Stimulated activated CD4-positive, alpha-beta T cell treated with anti-CD3 and anti-CD28 coated beads, Interleukin-2, amount 100 ng/mL, for 4 hours (primary cell): ENCODE data around the gene PRUNE2.
"Not testable (repeated sequence)": the region's sequence is repeated elsewhere in the genome, so short reads cannot be mapped to it uniquely, and the experiment has no call there.

Experiments
- DNase-seq: peaks from one replicate; pipeline ENCODE4 v3.0.0-alpha.2; 2020; ENCODE audit warnings: low read depth

The PRUNE2 gene

DNA sequence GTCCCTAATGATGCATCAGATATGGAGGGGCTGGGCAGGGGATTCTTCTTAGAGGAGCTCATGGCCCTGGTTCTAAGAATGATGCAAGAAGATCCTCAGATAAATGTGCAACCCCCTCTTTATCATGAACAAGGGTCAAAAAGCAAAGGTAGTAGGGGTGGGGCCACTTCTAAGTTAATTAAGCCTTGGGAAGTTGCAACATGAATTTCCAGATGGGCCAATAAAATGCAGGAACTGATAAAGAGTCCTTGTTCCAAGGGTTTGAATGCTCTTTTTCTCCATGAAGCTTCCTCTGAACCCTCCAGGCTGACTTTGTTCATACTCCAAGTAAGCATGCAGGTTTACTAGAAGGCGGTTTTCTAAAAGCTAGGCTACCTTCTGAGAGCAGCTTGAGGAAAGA lies 116.1 kb downstream of the PRUNE2 start:
- DNase-seq = no peak

DNA sequence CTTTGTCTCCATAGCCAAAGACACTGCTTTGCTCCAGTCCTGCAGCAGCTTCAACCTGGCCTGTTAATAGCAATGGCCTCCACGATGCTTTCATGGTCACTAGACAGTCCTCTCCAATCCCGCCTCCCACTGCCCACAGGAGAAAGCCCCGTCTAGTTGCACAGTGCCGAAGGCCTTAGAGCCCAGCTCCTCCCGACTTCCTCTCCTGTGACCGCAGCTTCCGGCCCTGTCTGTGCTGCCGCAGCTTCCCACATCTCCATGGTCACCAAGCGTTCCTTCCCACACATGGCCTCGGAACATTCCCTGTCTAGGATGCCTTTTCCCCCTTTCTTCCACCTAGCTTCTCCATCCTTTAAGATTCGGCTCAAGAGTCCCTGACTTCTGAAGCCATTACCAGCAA lies 118.2 kb downstream of the PRUNE2 start:
- no peak for DNase-seq

DNA sequence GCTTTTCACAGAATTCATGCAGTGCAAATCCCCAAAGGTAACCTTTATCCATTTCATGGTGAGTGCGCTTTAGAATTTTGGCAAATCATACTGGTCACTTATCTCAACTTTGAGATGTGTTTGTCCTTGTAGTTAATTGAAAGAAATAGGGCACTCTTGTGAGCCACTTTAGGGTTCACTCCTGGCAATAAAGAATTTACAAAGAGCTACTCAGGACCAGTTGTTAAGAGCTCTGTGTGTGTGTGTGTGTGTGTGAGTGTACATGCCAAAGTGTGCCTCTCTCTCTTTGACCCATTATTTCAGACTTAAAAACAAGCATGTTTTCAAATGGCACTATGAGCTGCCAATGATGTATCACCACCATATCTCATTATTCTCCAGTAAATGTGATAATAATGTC lies 120.4 kb downstream of the PRUNE2 start:
- DNase-seq = no peak

DNA sequence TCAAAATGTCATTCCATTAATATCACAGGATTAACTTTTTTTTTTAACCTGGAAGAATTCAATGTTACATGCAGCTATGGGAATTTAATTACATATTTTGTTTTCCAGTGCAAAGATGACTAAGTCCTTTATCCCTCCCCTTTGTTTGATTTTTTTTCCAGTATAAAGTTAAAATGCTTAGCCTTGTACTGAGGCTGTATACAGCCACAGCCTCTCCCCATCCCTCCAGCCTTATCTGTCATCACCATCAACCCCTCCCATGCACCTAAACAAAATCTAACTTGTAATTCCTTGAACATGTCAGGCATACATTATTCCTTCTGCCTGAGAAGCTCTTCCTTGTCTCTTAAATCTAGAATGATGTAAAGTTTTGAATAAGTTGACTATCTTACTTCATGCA lies 121.0 kb downstream of the PRUNE2 start:
- no peak for DNase-seq

DNA sequence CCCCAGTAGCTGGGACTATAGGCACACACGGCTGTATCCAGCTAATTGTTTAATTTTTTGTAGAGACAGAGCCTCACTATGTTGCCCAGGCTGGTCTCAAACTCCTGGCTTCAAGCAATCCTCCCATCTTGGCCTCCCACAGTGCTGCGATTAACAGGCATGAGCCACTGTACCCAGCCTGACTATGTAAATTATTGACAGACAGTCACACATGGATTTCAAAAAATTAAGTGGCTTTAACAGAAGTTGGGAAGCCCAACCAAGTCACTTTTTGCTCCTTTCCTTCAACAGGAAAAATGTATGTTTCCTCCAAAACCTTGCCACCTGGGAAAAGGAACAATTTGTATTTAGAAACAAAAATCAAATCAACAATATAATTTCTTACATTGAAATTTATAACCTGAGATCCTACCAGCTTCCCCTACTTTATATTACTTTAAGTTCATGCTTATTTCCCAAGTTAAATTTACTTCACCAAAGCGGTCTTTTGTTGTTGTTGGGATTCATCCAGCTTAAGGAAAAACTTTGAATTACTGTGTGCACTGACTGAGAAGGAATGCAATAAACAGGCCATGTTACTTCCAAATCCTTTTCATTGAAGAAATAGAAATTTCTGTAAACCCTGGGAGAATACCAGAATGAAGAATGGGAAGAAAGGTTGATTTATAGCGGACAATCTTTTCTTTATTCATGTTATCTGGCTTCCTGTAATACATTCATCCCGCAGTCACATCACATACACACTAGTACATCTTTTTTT lies 133.0 kb downstream of the PRUNE2 start:
- no peak for DNase-seq

DNA sequence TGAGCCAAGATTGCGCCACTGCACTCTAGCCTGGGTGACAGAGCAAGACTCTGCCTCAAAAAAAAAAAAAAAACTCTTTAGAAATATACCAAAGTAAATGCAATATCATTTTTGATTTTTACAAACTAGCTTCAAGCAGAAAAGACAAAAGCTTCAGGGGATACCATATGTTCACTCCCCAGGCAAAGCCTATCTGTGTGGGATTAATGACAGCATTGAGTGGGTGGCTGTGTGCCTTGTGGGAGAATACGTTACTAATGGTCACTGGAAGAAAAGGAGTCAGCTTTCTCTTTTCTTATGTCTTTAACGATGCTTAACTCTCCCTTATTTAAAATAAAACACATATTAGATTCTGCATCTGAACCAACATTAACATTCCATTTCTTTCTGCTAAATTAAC lies 139.8 kb downstream of the PRUNE2 start:
- DNase-seq = no peak

DNA sequence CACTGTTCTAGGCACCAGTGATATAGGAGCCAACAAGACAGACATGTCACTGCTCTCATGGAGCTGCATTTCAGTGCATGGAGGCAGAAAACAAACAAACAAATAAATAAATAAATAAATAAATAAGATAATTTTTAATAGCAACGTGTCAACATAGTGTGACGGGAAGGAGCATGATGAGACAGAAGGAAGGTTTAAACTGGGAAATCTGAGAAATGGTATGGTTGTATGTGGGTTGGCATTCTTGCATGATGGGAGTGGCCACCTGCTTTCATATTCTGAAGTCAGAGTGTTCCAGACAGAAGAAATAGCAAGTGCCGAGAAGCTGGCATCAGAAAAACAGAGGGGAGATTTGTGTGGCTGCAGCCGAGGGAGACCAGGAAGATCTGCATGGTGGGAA lies 141.8 kb downstream of the PRUNE2 start, which contains the start of gene PCA3:
Gene PCA3, plus strand, starts transcription at position 301 of the 400 bp plus-strand sequence.
- DNase-seq = no peak

DNA sequence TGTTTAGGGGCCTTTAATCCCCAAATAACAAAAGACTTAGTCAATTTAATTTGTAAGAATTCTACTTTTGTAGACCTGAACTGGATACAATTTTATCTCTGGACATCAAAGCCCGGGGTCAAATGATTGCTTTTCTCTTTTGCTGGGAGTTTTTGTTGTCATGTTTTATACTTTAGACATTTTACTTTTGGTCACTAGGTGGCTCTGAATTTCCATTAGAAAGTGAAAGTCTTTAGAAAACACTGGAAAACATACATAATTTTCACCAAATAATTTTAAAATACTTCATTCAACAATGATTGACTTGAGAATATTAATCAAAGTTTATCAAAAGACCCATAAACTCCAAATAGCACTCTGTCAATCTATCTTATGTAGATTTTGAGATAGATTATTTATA lies 144.5 kb downstream of the PRUNE2 start:
- no peak for DNase-seq

DNA sequence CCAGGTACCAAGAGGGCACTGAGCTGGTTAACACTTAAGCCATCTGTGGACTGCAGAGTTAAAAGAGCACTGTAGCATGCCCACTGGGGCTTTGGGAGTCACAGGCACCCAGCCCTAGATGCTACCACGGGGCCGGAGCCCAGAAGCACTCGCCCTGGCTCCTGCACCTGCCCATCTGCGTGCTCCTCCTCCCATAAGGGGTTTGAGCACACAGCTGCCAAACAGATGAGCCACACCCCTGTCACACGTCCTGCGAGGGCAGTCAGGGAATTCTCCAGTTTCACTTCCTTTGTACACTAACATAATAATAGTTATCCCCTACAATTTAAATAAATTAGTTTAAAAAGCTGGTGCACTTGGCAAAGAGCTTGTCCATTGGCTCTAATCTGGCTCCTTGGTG lies 146.2 kb downstream of the PRUNE2 start:
- DNase-seq = no peak

DNA sequence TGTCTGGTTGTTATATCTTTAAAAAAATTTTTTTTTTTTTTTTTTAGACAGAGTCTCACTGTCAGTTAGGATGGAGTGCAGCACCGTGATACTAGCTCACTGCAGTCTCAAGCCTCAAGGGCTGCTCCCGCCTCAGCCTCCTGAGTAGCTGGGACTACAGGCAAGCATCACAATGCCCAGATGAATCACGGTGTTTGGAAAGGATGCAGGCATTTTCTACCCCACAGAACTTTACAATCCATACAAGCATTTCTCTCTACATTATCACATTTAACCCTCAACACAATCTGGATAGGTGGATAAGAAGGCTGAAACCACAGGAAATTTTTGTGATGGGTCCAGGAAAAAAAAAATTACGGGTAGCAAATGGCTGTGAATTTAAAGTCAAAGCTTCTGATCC lies 147.4 kb downstream of the PRUNE2 start:
- DNase-seq = no peak

DNA sequence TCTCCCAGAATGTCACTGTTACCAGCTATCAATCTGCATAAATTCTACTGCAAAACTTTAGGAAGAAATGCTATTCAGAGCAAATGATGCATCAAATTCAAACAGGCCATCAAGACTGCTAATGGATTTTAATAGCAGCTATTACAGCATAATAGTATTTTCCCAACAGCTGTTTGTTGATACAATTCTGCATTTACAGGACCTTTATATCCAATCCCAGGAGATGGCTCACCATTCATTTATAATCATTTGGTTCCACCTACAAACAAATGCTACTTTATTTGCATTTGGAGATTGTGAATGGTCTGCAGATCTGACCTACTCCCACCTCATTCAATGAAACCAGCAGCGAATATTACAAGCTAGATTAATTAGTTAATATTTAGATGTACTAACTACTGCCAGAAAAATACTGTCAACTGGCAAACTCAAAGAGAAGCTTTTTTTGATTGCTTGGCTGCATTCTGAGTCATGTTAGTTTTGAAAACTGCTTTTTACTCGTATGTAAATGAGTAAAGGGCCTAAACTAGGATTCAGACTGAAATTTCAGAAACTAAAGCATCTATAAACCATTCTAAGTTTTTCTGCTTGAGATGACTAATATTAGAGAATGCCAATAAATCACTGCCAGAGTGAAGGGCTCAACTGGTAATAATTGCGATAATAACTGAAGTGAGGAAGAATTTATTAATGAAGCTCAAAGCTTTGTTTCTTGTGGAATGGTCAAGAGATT lies 148.8 kb downstream of the PRUNE2 start:
- no peak for DNase-seq

DNA sequence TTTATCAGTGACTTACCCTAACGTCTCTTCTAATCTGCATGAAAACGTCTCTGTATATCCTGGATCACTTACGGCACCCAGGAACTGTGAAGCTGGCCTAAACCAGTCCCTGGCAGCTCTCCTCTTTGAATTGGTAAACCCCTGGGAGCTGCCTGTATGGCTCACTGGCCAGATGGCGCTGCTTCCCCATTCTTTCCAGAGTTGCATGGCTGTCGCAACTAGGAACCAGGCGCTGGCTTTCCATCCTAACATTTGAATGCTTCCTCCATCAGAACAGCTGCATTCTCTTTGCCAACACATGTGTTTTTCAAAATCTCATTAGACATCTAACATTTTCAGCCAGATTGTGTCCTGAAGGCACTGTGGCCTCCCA lies 149.7 kb downstream of the PRUNE2 start:
- no peak for DNase-seq

DNA sequence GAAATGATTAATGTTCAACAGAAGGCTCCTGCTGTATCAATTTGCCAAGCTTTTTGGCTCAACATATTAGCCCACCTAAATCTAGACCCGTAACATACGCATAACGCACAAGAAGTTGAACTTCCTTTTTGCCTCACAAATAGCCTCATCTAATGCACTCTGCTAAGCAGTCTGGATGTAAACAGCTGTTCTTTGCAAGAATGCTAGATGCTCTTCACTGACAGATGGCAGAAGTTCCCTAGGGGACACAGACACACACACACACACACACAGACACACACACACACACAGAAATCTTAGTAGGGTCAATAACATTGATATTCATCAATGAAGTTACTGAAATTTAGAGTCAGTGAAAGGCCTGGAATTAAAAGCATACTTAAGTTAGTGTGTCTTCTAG lies 154.9 kb downstream of the PRUNE2 start:
- no peak for DNase-seq

DNA sequence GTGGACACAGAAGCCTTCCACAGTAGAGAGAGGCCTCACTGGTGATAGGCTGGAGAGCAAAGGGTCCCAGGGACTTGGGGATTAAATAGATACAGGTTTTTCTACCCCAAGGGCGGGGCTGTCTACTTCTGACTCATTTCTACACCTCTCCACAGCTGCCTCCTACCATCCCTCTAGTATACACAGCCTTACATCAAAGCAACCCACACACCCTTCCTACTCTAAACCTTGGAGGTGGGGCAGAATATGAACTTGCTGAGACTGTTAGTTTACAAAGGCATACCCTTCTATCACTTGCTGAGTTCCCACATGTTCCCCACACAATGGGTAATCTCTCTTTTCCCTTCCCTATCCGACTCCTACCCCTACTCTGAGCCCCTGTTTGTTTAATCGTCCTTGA lies 161.6 kb downstream of the PRUNE2 start:
- DNase-seq = no peak

DNA sequence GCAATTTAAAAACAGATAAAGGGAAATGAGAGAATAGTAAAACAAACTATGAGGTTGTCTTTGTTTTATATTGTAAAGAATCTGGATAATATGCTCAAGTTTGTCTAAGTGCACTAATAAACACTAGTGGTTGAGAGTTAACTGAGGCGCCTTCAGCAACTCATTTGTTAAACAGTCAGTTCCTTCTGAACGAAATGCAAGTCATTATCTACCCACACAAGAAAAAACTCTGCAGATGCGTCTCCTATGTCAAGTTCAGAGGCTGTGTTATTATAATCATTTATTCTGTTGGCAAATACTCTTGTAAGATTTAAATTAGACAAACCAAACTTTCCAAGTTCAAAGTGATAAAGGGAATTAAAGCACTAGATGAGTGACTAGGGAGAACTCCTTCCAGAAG lies 162.0 kb downstream of the PRUNE2 start:
- no peak for DNase-seq

DNA sequence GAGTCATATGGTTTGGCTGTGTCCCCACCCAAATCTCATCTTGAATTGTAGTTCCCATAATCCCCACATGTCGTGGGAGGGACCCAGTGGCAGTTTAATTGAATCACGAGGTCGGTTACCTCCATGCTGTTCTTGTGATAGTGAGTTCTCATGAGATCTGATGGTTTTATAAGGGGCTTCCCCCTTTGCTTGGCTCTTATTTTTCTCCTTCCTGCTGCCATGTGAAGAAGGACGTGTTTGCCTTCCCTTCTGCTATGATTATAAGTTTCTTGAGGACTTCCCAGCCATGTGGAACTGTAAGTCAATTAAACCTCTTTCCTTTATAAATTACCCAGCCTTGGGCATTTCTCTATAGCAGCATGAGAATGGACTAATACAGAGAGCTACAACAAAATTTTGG lies 163.0 kb downstream of the PRUNE2 start:
- not testable (repeated sequence) for DNase-seq

DNA sequence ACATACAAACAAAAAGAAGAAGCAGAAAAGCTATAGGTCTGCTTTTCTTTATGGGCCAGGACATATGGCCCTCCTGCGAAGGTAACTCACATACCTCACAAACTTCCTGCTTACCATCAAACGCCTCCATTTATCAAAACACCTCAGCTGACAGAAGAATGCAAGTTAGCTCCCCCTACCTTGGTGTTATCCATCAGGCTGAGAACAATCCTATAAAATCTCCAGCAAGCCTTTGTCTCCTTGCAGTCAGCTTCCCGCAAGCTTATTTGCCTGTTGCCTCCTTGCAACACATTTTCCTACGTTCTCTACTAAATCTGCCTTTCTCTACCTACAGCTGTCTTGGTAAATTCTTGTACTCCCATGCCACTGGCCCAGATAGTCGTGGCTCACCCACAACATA lies 164.4 kb downstream of the PRUNE2 start:
- no peak for DNase-seq

DNA sequence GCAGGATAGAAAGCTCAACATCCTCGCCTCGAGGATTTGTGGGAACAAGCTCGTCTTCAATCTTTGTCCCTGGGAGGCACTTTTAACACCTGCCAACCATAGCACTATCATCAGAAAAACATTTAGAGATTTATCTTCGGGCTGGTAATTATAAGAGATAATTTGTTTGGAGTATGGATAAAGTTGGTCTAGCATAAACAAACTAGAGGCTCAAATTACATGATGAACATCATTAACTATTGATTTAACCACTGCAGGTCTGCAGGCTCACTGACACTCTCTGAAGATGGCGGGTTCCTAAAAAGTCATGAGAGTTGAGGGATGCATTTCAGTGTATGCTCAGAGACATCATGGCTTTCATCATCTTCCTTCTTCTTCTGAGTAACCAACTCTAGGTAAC lies 167.5 kb downstream of the PRUNE2 start:
- DNase-seq = no peak

DNA sequence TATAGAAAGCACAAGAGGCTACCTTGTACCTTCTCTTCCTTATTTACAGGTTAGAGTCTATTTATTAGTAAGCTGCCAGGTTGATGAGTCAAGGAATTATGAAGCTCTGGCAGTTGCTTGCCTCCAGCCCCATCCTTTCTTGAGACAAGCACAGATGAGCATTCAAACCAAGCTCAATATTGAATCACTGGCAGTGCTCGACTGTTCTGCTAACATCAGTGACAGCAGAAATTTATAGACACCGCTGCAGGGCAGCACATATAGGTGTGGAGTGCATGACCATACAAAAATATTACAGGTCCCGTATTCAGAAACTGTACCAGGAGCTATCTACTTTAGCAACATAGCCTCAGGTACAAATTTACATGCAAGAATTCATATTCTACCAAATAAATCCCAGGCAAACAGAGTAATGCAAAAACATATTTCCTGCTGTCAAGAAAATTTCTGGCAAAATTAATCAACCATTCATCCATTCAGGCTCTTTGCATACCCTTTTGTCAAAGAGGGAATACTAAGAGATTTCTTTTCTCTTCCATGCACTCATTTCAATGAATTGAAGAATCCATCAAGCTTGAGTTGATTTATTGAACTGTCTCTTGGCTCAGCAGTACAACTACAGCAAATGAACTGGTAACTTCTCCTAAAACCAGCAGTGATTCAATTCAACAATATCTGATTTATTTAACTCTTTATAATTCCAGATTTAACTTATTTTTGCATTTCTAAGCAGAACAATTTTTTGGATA lies 168.6 kb downstream of the PRUNE2 start:
- no peak for DNase-seq

DNA sequence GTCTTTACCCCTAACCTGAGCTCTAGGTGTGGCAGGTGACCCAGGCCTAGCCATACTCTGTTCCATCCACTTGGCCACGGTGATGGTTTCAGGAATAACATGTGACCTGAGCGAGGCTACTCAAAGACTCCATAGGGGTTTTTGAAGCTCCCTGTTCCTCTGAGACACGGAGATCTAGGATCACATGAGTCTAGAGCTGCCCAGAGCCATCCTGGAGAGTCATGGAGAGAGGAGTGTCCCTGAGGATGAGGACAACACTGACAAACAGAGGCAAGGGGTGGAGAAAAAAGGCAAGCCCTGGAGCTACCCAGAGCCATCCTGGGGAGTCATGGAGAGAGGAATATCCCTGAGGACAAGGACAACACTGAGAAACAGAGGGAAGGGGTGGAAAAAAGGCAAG lies 171.2 kb downstream of the PRUNE2 start:
- DNase-seq = no peak

DNA sequence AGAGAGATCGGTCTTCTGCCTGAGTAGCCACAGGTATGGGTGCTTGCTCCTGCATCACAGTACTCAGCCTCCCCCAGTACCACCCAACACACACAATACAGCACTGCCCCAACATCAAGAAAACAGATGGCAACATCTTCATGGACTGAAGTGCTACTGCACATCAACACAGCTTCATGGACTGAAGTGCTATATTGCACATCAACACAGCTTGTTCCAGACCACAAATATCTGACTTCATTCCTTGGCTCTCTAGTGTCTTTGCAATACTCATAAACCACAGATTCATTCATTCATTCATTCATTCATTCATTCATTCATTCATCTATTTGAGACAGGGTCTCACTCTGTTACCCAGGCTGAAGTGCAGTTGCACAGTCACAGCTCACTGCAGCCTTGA lies 172.8 kb downstream of the PRUNE2 start:
- DNase-seq = no peak

DNA sequence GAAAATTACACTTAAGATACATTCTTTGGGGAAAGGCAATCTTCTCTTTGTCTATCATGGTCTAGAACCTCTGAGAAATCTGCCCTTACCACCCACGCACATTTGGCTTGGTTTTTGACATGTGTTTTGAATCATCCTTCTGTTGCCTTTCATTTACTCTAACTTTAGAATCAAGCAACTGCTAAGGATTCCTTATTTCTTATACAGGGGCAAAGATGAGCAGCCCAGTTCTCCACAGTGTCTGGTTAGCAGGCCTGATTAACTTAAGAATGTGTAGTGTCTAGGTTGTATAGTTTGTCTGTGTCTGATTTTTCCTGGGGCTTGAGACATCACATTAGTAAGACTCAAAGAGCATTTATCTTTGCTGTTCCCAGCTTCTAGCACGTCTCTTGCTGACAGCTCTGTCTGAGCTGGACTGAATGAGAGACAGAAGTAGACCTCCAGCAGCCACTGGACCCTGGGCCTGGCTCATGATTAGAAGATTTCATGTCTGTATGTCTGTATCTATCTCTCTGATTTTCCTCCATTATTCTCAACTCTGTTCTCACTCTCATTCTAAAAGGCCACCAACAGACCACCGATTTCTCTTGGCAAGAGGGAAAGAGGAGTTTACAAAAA lies 173.5 kb downstream of the PRUNE2 start:
- DNase-seq = no peak

DNA sequence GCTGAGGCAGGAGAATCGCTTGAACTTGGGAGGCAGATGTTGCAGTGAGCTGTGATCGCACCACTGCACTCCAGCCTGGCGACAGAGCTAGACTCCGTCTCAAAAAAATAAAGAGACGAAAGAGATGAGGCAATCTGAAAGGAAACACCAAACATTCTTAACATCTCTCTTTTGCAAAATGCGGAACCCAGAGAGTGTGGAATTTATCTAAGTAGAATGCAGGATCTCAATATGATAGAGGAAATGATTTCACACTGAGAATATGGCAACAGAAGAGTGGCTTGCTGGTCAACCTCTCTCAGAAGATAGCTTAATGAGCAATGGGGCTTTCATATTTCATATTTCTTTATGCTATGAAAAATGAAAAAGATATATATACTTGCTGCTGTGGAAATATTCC lies 175.1 kb downstream of the PRUNE2 start:
- no peak for DNase-seq
